K562 (cell line): ENCODE results near the gene IL17RA. TPM values are rescaled to one million over a fixed set of nuclear protein-coding genes. Genes with fewer than 3 reads are reported as not detected.

ENCODE experiments used
- BACH1 ChIP-seq: fragments of 200-800 bp; sonication (Bioruptor generic); IDR thresholded peaks from 2 replicates; pipeline ENCODE4 v1.6.1; 2016; ENCODE audit warnings: missing genetic modification characterization, missing compliant biosample characterization
- CREB3L1 ChIP-seq: fragments of 450-650 bp; IDR thresholded peaks from 2 replicates; pipeline ENCODE4 v1.6.1; 2014; ENCODE audit warnings: low read depth, mild to moderate bottlenecking, moderate library complexity, borderline replicate concordance
- GATA2 ChIP-seq: sonication (generic); formaldehyde crosslinking; IDR thresholded peaks from 2 replicates; pipeline ENCODE4 v1.4.0; 2020; ENCODE audit warnings: mild to moderate bottlenecking, missing genetic modification reagents
- IRF1 ChIP-seq: sonication (generic); formaldehyde crosslinking; IDR thresholded peaks from 2 replicates; pipeline ENCODE4 v1.8.0; 2022; ENCODE audit warnings: missing genetic modification reagents, mild to moderate bottlenecking, borderline replicate concordance
- RBM25 ChIP-seq: fragments of 200-400 bp; formaldehyde crosslinking; IDR thresholded peaks from 2 replicates; pipeline ENCODE4 v1.6.1; 2018; ENCODE audit warnings: low read length, low read depth, moderate library complexity; ENCODE audit not compliant: severe bottlenecking
- TAF15 ChIP-seq: fragments of 200-400 bp; formaldehyde crosslinking; IDR thresholded peaks from 2 replicates; pipeline ENCODE4 v1.6.1; 2017; ENCODE audit warnings: mild to moderate bottlenecking, low read depth, low read length, moderate library complexity
- TFAP4 ChIP-seq: sonication (generic); formaldehyde crosslinking; IDR thresholded peaks from 2 replicates; pipeline ENCODE4 v1.8.0; 2022; ENCODE audit warnings: missing genetic modification reagents, mild to moderate bottlenecking, moderate library complexity, borderline replicate concordance
- THRA ChIP-seq: fragments of 450-650 bp; IDR thresholded peaks from 2 replicates; pipeline ENCODE4 v1.6.1; 2017; ENCODE audit warnings: mild to moderate bottlenecking, moderate library complexity
- TOE1 ChIP-seq, 2 experiments: fragments of 450-650 bp in 1 of 2; sonication (generic) in 1 of 2; formaldehyde crosslinking in 1 of 2; IDR thresholded peaks; 2 replicates each; pipeline versions ENCODE4 v1.7.1 to v1.8.0; 2016 to 2022; ENCODE audit warnings: borderline replicate concordance in 2 of 2, mild to moderate bottlenecking in 2 of 2, antibody characterized with exemption in 1 of 2, inconsistent platforms in 1 of 2, low read depth in 1 of 2, missing genetic modification reagents in 1 of 2, moderate library complexity in 1 of 2
- ZC3H8 ChIP-seq: fragments of 450-650 bp; IDR thresholded peaks from 2 replicates; pipeline ENCODE4 v1.6.1; 2017
- ZKSCAN1 ChIP-seq: fragments of 150-350 bp; IDR thresholded peaks from 2 replicates; pipeline ENCODE4 v1.6.1; 2016; ENCODE audit warnings: low read depth, low read length
- ZNF143 ChIP-seq: sonication (generic); formaldehyde crosslinking; IDR thresholded peaks from 2 replicates; pipeline ENCODE4 v1.9.0; 2022; ENCODE audit warnings: mild to moderate bottlenecking, missing genetic modification reagents
- ZNF232 ChIP-seq: sonication (generic); formaldehyde crosslinking; IDR thresholded peaks from 2 replicates; pipeline ENCODE4 v1.8.0; 2022; ENCODE audit warnings: mild to moderate bottlenecking, missing genetic modification reagents
- ZNF324 ChIP-seq: fragments of 250-450 bp; sonication (Bioruptor Pico); IDR thresholded peaks from 2 replicates; pipeline ENCODE4 v1.4.0; 2020; ENCODE audit warnings: mild to moderate bottlenecking
- ZNF41 ChIP-seq: fragments of 250-450 bp; sonication (Bioruptor Pico); conservative IDR thresholded peaks from 2 replicates; pipeline ENCODE4 v1.4.0; 2020; ENCODE audit warnings: mild to moderate bottlenecking
- ZNF584 ChIP-seq: fragments of 200-800 bp; sonication (Bioruptor generic); IDR thresholded peaks from 2 replicates; pipeline ENCODE4 v1.6.1; 2016; ENCODE audit warnings: low read depth, mild to moderate bottlenecking, missing genetic modification characterization, missing compliant biosample characterization
- polyA plus RNA-seq, 8 experiments: library from polyadenylated mRNA; depleted of rRNA in 4 of 8; stranded (reverse) in 5 of 8; unstranded in 3 of 8; fragments of >200 nt; fragmentation: Nextera tagmentation in 2 of 8; fragmentation: Illumina TruSeq in 1 of 8; extraction: Ambion mirVana in 2 of 8; extraction: Trizol in 1 of 8; gene quantifications; 2 replicates each; pipeline versions ENCODE4 v1.2.1 to v1.2.3, GENCODE V29; 2011 to 2014; ENCODE audit warnings: inconsistent platforms in 1 of 8, missing spikeins in 1 of 8
- total RNA-seq, 7 experiments: library from RNA; depleted of rRNA in 6 of 7; stranded (reverse); fragments of >200 nt in 6 of 7; fragmentation: Illumina TruSeq in 2 of 7; extraction: Trizol in 2 of 7; gene quantifications; 2 replicates each; pipeline versions ENCODE4 v1.2.1 to v1.2.3, GENCODE V29; 2011 to 2021; ENCODE audit warnings: low replicate concordance in 1 of 7
- TF ChIP-seq, protein P1 (sequence below): fragments of 200-800 bp; sonication (Bioruptor generic); IDR thresholded peaks from 2 replicates; pipeline ENCODE4 v1.6.1; 2016; ENCODE audit warnings: missing genetic modification characterization, missing compliant biosample characterization

The IL17RA gene
- total and polyA plus RNA-seq, 9 of the 15 experiments (the other 6 are each of a cell fraction or from before 2014, with no cell fraction given): 0.17 to 11.8 (median 3.7) TPM

DNA sequence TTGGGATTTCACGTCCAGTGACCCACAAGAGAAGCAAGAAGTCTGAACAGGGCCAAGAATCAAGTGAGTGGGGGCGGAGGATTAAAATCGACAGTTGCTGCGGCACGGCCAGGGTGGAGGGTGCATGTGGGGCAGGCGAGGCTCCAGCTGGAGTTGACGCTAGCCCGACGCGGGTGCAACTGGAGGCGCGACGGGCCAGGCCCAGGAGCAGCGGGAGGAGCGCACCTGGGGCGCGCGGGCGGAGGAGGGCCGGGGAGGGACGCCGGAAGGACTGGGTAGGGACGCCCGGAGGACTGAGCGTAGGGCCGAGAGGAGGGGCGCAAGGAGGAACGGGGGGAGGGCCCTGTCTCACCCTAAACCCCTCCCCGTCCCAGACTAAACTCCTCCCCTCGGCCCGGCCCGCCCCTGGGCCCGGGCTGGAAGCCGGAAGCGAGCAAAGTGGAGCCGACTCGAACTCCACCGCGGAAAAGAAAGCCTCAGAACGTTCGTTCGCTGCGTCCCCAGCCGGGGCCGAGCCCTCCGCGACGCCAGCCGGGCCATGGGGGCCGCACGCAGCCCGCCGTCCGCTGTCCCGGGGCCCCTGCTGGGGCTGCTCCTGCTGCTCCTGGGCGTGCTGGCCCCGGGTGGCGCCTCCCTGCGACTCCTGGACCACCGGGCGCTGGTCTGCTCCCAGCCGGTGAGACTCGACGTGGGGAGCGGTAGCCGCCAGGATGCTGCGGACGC is at the start of gene IL17RA (continued):
- TF ChIP-seq, protein P1, sequence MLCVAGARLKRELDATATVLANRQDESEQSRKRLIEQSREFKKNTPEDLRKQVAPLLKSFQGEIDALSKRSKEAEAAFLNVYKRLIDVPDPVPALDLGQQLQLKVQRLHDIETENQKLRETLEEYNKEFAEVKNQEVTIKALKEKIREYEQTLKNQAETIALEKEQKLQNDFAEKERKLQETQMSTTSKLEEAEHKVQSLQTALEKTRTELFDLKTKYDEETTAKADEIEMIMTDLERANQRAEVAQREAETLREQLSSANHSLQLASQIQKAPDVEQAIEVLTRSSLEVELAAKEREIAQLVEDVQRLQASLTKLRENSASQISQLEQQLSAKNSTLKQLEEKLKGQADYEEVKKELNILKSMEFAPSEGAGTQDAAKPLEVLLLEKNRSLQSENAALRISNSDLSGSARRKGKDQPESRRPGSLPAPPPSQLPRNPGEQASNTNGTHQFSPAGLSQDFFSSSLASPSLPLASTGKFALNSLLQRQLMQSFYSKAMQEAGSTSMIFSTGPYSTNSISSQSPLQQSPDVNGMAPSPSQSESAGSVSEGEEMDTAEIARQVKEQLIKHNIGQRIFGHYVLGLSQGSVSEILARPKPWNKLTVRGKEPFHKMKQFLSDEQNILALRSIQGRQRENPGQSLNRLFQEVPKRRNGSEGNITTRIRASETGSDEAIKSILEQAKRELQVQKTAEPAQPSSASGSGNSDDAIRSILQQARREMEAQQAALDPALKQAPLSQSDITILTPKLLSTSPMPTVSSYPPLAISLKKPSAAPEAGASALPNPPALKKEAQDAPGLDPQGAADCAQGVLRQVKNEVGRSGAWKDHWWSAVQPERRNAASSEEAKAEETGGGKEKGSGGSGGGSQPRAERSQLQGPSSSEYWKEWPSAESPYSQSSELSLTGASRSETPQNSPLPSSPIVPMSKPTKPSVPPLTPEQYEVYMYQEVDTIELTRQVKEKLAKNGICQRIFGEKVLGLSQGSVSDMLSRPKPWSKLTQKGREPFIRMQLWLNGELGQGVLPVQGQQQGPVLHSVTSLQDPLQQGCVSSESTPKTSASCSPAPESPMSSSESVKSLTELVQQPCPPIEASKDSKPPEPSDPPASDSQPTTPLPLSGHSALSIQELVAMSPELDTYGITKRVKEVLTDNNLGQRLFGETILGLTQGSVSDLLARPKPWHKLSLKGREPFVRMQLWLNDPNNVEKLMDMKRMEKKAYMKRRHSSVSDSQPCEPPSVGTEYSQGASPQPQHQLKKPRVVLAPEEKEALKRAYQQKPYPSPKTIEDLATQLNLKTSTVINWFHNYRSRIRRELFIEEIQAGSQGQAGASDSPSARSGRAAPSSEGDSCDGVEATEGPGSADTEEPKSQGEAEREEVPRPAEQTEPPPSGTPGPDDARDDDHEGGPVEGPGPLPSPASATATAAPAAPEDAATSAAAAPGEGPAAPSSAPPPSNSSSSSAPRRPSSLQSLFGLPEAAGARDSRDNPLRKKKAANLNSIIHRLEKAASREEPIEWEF (CRISPR knock-in tag): no peak
- TF ChIP-seq ZC3H8 (no peak), ZKSCAN1 (no peak), BACH1 (tag) (no peak), TOE1 (IDR thresholded peaks at IDR 0.05; ENCODE audit: borderline replicate concordance) (no peak), TOE1 (CRISPR knock-in tag; IDR thresholded peaks at IDR 0.05; ENCODE audit: borderline replicate concordance, low read depth) (no peak), IRF1 (CRISPR knock-in tag) (no peak), RBM25 (no peak), ZNF324 (CRISPR knock-in tag) (no peak), ZNF143 (CRISPR knock-in tag) (no peak), TFAP4 (peak; percentile 87), ZNF41 (CRISPR knock-in tag) (no peak), ZNF584 (CRISPR knock-in tag) (no peak), TAF15 (no peak), THRA (no peak), ZNF232 (CRISPR knock-in tag) (no peak), CREB3L1 (no peak), GATA2 (CRISPR knock-in tag) (no peak)
